Keratinocyte (primary cell): ENCODE measurements around the gene CD79A. TPM values are rescaled to one million over a fixed set of nuclear protein-coding genes. Genes with fewer than 3 reads are reported as not detected.

ENCODE experiments used
- DNase-seq: peaks from one replicate; pipeline ENCODE4 v3.0.0-alpha.2; 2011; ENCODE audit warnings: low read depth, missing footprints, low spot score
- FAIRE-seq: peaks from 2 replicates; lab custom pipeline; 2011; peaks lifted over from hg19 to GRCh38; lab: Jason Lieb, UNC
- H2AFZ ChIP-seq: 2 replicates; pipeline ENCODE4 v1.6.0; 2012; ENCODE audit warnings: low read length, control low read depth, inconsistent platforms; ENCODE audit not compliant: control insufficient read depth
- H3K27ac ChIP-seq: 2 replicates; pipeline ENCODE4 v1.5.1; 2011; ENCODE audit warnings: low read length; ENCODE audit not compliant: control insufficient read depth, insufficient read depth
- H3K27me3 ChIP-seq: 3 replicates; pipeline ENCODE4 v1.6.0; 2011; ENCODE audit warnings: low read length; ENCODE audit not compliant: control insufficient read depth, insufficient read depth; ENCODE audit errors: extremely low read depth
- H3K36me3 ChIP-seq, 2 experiments: 2 replicates in 1 of 2; 3 replicates in 1 of 2; pipeline ENCODE4 v1.5.1; 2011; ENCODE audit warnings: low read length in 2 of 2, mild to moderate bottlenecking in 1 of 2; ENCODE audit not compliant: control insufficient read depth in 2 of 2, insufficient read depth in 2 of 2; ENCODE audit errors: extremely low read depth in 1 of 2
- H3K4me1 ChIP-seq: 3 replicates; pipeline ENCODE4 v1.5.1; 2011; ENCODE audit warnings: low read length; ENCODE audit not compliant: control insufficient read depth, insufficient read depth; ENCODE audit errors: extremely low read depth
- H3K4me2 ChIP-seq: 3 replicates; pipeline ENCODE4 v1.6.0; 2011; ENCODE audit warnings: low read depth, low read length; ENCODE audit not compliant: control insufficient read depth, insufficient read depth; ENCODE audit errors: extremely low read depth
- H3K4me3 ChIP-seq, 3 experiments: fragments of 200-600 bp in 1 of 3; sonication (generic) in 1 of 3; 2 replicates in 2 of 3; 3 replicates in 1 of 3; pipeline ENCODE4 v1.5.1; 2011 to 2016; ENCODE audit warnings: low read length in 3 of 3, mild to moderate bottlenecking in 3 of 3, control low read depth in 2 of 3, inconsistent platforms in 1 of 3, low read depth in 1 of 3, mixed read lengths in 1 of 3, mixed run types in 1 of 3, moderate library complexity in 1 of 3; ENCODE audit not compliant: control insufficient read depth in 2 of 3, insufficient read depth in 2 of 3; ENCODE audit errors: extremely low read depth in 1 of 3
- H3K79me2 ChIP-seq: 2 replicates; pipeline ENCODE4 v1.6.0; 2012; ENCODE audit warnings: low read length; ENCODE audit not compliant: control insufficient read depth, insufficient read depth
- H3K9ac ChIP-seq: 3 replicates; pipeline ENCODE4 v1.6.0; 2011; ENCODE audit warnings: low read length; ENCODE audit not compliant: control insufficient read depth, insufficient read depth; ENCODE audit errors: extremely low read depth
- H3K9me1 ChIP-seq: 3 replicates; pipeline ENCODE4 v1.6.0; 2011; ENCODE audit warnings: low read length; ENCODE audit not compliant: control insufficient read depth, insufficient read depth; ENCODE audit errors: extremely low read depth
- H3K9me3 ChIP-seq: 2 replicates; pipeline ENCODE4 v1.5.1; 2012; ENCODE audit warnings: low read depth, low read length; ENCODE audit not compliant: control insufficient read depth
- H4K20me1 ChIP-seq: 3 replicates; pipeline ENCODE4 v1.6.0; 2011; ENCODE audit warnings: low read length; ENCODE audit not compliant: control insufficient read depth, insufficient read depth; ENCODE audit errors: extremely low read depth
- EZH2 ChIP-seq: IDR thresholded peaks from one replicate; pipeline ENCODE4 v1.6.1; 2012; ENCODE audit warnings: inconsistent platforms, mild to moderate bottlenecking, low read length, moderate library complexity
- dilution Hi-C: fragments of 300-500 bp; cut with MboI; formaldehyde crosslinking; loops from one replicate; pipeline ENCODE4 v1.7.0; 2020; ENCODE audit warnings: low sequenced_read_pairs; ENCODE audit not compliant: extremely low pct_ligation_motif_present
- polyA plus RNA-seq, 5 experiments: library from polyadenylated mRNA; depleted of rRNA in 3 of 5; stranded (reverse) in 3 of 5; stranded (forward) in 1 of 5; unstranded in 1 of 5; fragments of >200 nt; gene quantifications; 1 replicate in 1 of 5; 2 replicates in 3 of 5; 3 replicates in 1 of 5; pipeline versions ENCODE4 v1.2.1 to v1.2.3, GENCODE V29; 2011 to 2012; ENCODE audit warnings: missing spikeins in 2 of 5, low read depth in 1 of 5, low replicate concordance in 1 of 5
- TF ChIP-seq, protein P1 (sequence below), 3 experiments: IDR thresholded peaks in 1 of 3; conservative IDR thresholded peaks in 1 of 3; optimal IDR thresholded peaks in 1 of 3; 2 replicates in 2 of 3; 3 replicates in 1 of 3; pipeline versions ENCODE3 to v1.5.1; 2011; ENCODE audit warnings: low read length in 3 of 3, mild to moderate bottlenecking in 3 of 3, moderate library complexity in 2 of 3, control low read depth in 1 of 3, inconsistent platforms in 1 of 3; ENCODE audit not compliant: insufficient read depth in 2 of 3; ENCODE audit errors: extremely low read depth in 1 of 3

The CD79A gene
- polyA plus RNA-seq, 1 donor (not counting 4 experiments of a cell fraction or from before 2014, with no cell fraction given) = 0.07 TPM

DNA sequence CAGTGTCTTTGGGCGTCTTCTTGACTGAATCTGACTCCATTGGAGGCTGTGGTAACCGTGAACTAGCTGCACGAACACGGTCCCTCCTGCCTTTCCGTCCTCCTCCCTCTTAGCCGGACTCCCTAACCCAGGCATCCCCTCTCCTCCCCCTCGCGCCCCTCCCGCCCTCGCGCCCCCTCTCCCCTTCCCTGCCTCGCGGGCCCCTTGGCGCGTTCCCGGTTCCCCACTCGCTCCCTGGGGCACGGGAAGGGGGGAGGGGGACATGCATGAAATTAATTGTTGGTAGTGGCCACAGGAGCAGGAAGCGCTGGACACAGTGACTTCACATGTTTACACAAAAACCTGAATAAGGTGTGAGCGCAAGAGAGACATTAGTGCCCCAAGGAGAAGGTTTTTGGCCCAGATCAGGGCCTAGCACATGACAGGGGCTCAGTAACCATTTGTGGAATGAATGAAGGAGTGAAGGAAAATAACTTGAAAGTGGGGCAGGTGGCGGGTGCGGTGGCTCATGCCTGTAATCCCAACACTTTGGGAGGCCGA lies 32.0 kb upstream of the CD79A start:
- DNase-seq (no peak), FAIRE-seq (no peak)
- Histone ChIP-seq H3K4me2 (no peak overlapping the region), H3K27me3 (peaks cover under 1% of the 10 kb centered on the region), H2AFZ (no peak overlapping the region), H4K20me1 (no peaks in the 10 kb centered on the region), H3K36me3 (no peaks in the 10 kb centered on the region), H3K4me1 (no peaks in the 10 kb centered on the region), H3K9me3 (no peaks in the 10 kb centered on the region), H3K27ac (no peak overlapping the region), H3K4me3 (no peak overlapping the region), H3K9me1 (no peaks in the 10 kb centered on the region), H3K79me2 (no peaks in the 10 kb centered on the region), H3K9ac (no peak overlapping the region)
- dilution Hi-C loops = no loop called here
- TF ChIP-seq, protein P1, sequence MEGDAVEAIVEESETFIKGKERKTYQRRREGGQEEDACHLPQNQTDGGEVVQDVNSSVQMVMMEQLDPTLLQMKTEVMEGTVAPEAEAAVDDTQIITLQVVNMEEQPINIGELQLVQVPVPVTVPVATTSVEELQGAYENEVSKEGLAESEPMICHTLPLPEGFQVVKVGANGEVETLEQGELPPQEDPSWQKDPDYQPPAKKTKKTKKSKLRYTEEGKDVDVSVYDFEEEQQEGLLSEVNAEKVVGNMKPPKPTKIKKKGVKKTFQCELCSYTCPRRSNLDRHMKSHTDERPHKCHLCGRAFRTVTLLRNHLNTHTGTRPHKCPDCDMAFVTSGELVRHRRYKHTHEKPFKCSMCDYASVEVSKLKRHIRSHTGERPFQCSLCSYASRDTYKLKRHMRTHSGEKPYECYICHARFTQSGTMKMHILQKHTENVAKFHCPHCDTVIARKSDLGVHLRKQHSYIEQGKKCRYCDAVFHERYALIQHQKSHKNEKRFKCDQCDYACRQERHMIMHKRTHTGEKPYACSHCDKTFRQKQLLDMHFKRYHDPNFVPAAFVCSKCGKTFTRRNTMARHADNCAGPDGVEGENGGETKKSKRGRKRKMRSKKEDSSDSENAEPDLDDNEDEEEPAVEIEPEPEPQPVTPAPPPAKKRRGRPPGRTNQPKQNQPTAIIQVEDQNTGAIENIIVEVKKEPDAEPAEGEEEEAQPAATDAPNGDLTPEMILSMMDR (optimal IDR thresholded peaks at IDR 0.05 in 1 of 3, IDR thresholded peaks at IDR 0.05 in 1 of 3, conservative IDR thresholded peaks at IDR 0.05 in 1 of 3; ENCODE audit: extremely low read depth in 1 of 3, insufficient read depth in 2 of 3, low read length in 3 of 3) = no peak
- no peak for TF ChIP-seq EZH2

- no peak for TF ChIP-seq EZH2
- TF ChIP-seq, protein P1 (optimal IDR thresholded peaks at IDR 0.05 in 1 of 3, IDR thresholded peaks at IDR 0.05 in 1 of 3, conservative IDR thresholded peaks at IDR 0.05 in 1 of 3; ENCODE audit: extremely low read depth in 1 of 3, insufficient read depth in 2 of 3, low read length in 3 of 3) = no peak
- Histone ChIP-seq H3K9ac (no peak overlapping the region), H3K79me2 (no peaks in the 10 kb centered on the region), H3K36me3 (no peaks in the 10 kb centered on the region), H3K4me3 (no peak overlapping the region), H2AFZ (no peak overlapping the region), H3K27ac (no peak overlapping the region), H3K4me2 (no peak overlapping the region), H3K9me3 (no peaks in the 10 kb centered on the region), H4K20me1 (no peaks in the 10 kb centered on the region), H3K9me1 (no peaks in the 10 kb centered on the region), H3K27me3 (peaks cover 15% of the 10 kb centered on the region), H3K4me1 (no peaks in the 10 kb centered on the region)
- DNase-seq (no peak), FAIRE-seq (no peak)
- dilution Hi-C loops = no loop called here
These were observed 29.6 kb upstream of the CD79A start for GRCh38 chr19:41847351-41848105.
